Endothelial cell of umbilical vein (primary cell): Measurements from ENCODE around the gene CRKL. TPM values are rescaled to one million over a fixed set of nuclear protein-coding genes. Genes with fewer than 3 reads are reported as not detected.

Experiments
- BruUV-seq: library from RNA; stranded (reverse); fragments of 400-500 nt; replicated peaks from 2 replicates; lab custom pipeline; 2021; lab: Mats Ljungman, UMichigan
- CTCF ChIA-PET: fragments of 300-600, 350-600 bp; sonication (Branson Sonifier 250); formaldehyde crosslinking; loops from one replicate; lab custom pipeline; 2021; ENCODE audit warnings: antibody characterized with exemption, inconsistent platforms; lab: Charles Lee
- POLR2A ChIA-PET: fragments of 300-600, 350-600 bp; sonication (Branson Sonifier 250); formaldehyde crosslinking; loops from one replicate; lab custom pipeline; 2021; ENCODE audit warnings: antibody characterized with exemption, inconsistent platforms; lab: Charles Lee
- DNase-seq: peaks from one replicate; pipeline ENCODE4 v3.0.0-alpha.2; 2011; ENCODE audit warnings: low read depth, low spot score
- FAIRE-seq: peaks from 2 replicates; lab custom pipeline; 2011; peaks lifted over from hg19 to GRCh38; lab: Jason Lieb, UNC
- H2AFZ ChIP-seq: 2 replicates; pipeline ENCODE4 v1.6.0; 2012; ENCODE audit warnings: low read depth, low read length, control low read depth, inconsistent platforms
- H3K27ac ChIP-seq: 2 replicates; pipeline ENCODE4 v1.5.1; 2011; ENCODE audit warnings: low read depth, mild to moderate bottlenecking, control low read depth, low read length, moderate library complexity; ENCODE audit not compliant: insufficient read depth
- H3K27me3 ChIP-seq, 2 experiments: 2 replicates each; pipeline versions ENCODE4 v1.6.0 to v1.6.1; 2011; ENCODE audit warnings: low read length in 2 of 2, mixed read lengths in 1 of 2; ENCODE audit not compliant: control insufficient read depth in 2 of 2, insufficient read depth in 2 of 2
- H3K36me3 ChIP-seq, 2 experiments: 2 replicates in 1 of 2; 3 replicates in 1 of 2; pipeline ENCODE4 v1.5.1; 2011; ENCODE audit warnings: low read length in 2 of 2, mild to moderate bottlenecking in 1 of 2, moderate library complexity in 1 of 2; ENCODE audit not compliant: control insufficient read depth in 2 of 2, insufficient read depth in 2 of 2; ENCODE audit errors: extremely low read depth in 1 of 2
- H3K4me1 ChIP-seq: 3 replicates; pipeline ENCODE4 v1.5.1; 2011; ENCODE audit warnings: mild to moderate bottlenecking, low read length; ENCODE audit not compliant: control insufficient read depth, insufficient read depth; ENCODE audit errors: extremely low read depth
- H3K4me2 ChIP-seq: 2 replicates; pipeline ENCODE4 v1.6.1; 2011; ENCODE audit warnings: low read length, control low read depth, mixed read lengths; ENCODE audit not compliant: insufficient read depth
- H3K4me3 ChIP-seq, 3 experiments: fragments of 200-600 bp in 1 of 3; sonication (generic), shearing (Covaris generic) in 1 of 3; replicated peaks in 1 of 3; 2 replicates each; pipeline ENCODE4 v1.5.1; 2011 to 2016; ENCODE audit warnings: control low read depth in 3 of 3, low read length in 3 of 3, mild to moderate bottlenecking in 2 of 3, inconsistent platforms in 1 of 3, low read depth in 1 of 3, moderate library complexity in 1 of 3; ENCODE audit not compliant: insufficient read depth in 1 of 3
- H3K79me2 ChIP-seq: 2 replicates; pipeline ENCODE4 v1.6.0; 2012; ENCODE audit warnings: low read length, inconsistent platforms; ENCODE audit not compliant: control insufficient read depth, insufficient read depth
- H3K9ac ChIP-seq: replicated peaks from 2 replicates; pipeline ENCODE3; 2011; ENCODE audit warnings: low read length, control low read depth; ENCODE audit not compliant: insufficient read depth; ENCODE audit errors: extremely low read depth
- H3K9me1 ChIP-seq: replicated peaks from 3 replicates; pipeline ENCODE4 v1.6.0; 2011; ENCODE audit warnings: mild to moderate bottlenecking, low read length; ENCODE audit not compliant: control insufficient read depth, insufficient read depth; ENCODE audit errors: extremely low read depth
- H3K9me3 ChIP-seq: replicated peaks from 2 replicates; pipeline ENCODE4 v1.5.1; 2012; ENCODE audit warnings: low read length, inconsistent platforms; ENCODE audit not compliant: control insufficient read depth, insufficient read depth
- H4K20me1 ChIP-seq: replicated peaks from 2 replicates; pipeline ENCODE3; 2011; ENCODE audit warnings: mild to moderate bottlenecking, low read length; ENCODE audit not compliant: control insufficient read depth, insufficient read depth; ENCODE audit errors: extremely low read depth
- EZH2 ChIP-seq: IDR thresholded peaks from 2 replicates; pipeline ENCODE4 v1.6.1; 2012; ENCODE audit warnings: borderline replicate concordance, low read depth, mild to moderate bottlenecking, moderate library complexity, low read length, inconsistent platforms; ENCODE audit not compliant: severe bottlenecking
- GATA2 ChIP-seq: IDR thresholded peaks from 2 replicates; pipeline ENCODE4 v1.7.0; 2011; ENCODE audit warnings: low read depth, mild to moderate bottlenecking, moderate library complexity, mixed read lengths, low read length; ENCODE audit not compliant: insufficient read length, insufficient read depth
- JUN ChIP-seq: IDR thresholded peaks from 2 replicates; pipeline ENCODE4 v1.6.1; 2011; ENCODE audit warnings: borderline replicate concordance, low read depth; ENCODE audit not compliant: insufficient read length, insufficient read depth
- MYC ChIP-seq: IDR thresholded peaks from one replicate; pipeline ENCODE4 v1.6.1; 2011; ENCODE audit warnings: mild to moderate bottlenecking, low read depth, low read length
- POLR2A ChIP-seq: IDR thresholded peaks from 2 replicates; pipeline ENCODE4 v1.6.1; 2012; ENCODE audit warnings: low read depth, mild to moderate bottlenecking, control low read depth, low read length
- POLR2AphosphoS5 ChIP-seq: IDR thresholded peaks from 2 replicates; pipeline ENCODE4 v1.6.1; 2012; ENCODE audit warnings: low read depth, mild to moderate bottlenecking, control low read depth, low read length, moderate library complexity; ENCODE audit not compliant: insufficient read depth
- dilution Hi-C: fragments of 300-500 bp; cut with MboI; formaldehyde crosslinking; loops from one replicate; pipeline ENCODE4 v1.15.0; 2019; ENCODE audit warnings: low sequenced_read_pairs; ENCODE audit not compliant: extremely low pct_ligation_motif_present
- intact Hi-C: fragments of 100-400 bp; cut with micrococcal nuclease; formaldehyde crosslinking; loops from one replicate; pipeline ENCODE4 v1.10.0; 2022
- polyA plus RNA-seq, 4 experiments: library from polyadenylated mRNA; depleted of rRNA in 3 of 4; stranded (reverse) in 3 of 4; unstranded in 1 of 4; fragments of >200 nt; gene quantifications; 2 replicates each; pipeline versions ENCODE4 v1.2.1 to v1.2.3, GENCODE V29; 2011 to 2012; ENCODE audit warnings: missing spikeins in 1 of 4
- total RNA-seq: library from RNA; stranded (reverse); gene quantifications from 2 replicates; pipeline ENCODE4 v1.2.3, GENCODE V29; 2021
- TF ChIP-seq, protein P1 (sequence below), 2 donors: IDR thresholded peaks; 1 replicate in 1 of 2; 2 replicates in 1 of 2; pipeline ENCODE4 v1.5.1; 2011; ENCODE audit warnings: low read length in 2 of 2, mild to moderate bottlenecking in 2 of 2, moderate library complexity in 2 of 2, control low read depth in 1 of 2, inconsistent platforms in 1 of 2, low read depth in 1 of 2; ENCODE audit not compliant: insufficient read depth in 1 of 2; ENCODE audit errors: extremely low read depth in 1 of 2

The CRKL gene
- total and polyA plus RNA-seq, 2 donors (not counting 3 experiments of a cell fraction or from before 2014, with no cell fraction given) = 18.0 to 50.6 TPM

DNA sequence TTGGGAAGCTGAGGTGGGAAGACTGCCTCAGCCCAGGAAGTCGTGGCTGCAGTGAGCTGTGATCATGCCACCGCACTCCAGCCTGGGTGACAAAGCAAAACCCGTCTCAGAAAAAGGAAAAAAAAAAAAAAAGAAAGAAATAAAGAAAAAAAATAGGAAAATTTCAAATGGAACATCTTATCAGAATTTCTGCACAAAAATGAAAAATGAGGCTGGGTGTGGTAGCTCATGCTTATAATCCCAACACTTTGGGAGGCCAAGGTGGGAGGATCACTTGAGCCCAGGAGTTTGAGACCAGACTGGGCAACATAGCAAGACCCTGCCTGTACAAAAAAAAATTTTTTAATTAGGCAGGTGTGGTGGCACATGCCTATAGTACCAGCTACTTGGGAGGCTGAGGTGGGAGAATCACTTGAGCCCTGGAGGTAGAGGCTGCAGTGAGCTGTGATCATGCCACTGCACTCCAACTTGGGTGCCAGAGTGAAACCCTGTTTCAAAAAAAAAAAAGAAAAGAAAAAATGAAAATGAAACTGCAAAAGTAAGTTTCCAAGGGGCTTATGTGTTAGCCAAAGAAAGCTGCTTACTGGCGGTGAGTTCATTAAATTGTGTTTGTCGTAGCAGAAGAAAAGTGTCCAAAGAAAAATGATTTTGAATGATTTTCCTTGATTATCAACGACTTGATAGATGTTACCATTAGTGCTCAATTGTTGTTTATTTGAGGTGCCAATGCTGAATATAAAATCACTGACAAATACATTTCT lies 7.5 kb upstream of the CRKL start:
- dilution Hi-C loops = no loop called here
- Histone ChIP-seq H3K27ac (no peak overlapping the region), H3K4me1 (no peaks in the 10 kb centered on the region), H3K4me3 (no peak overlapping the region), H3K27me3 (peaks cover 0 to 3% of the 10 kb centered on the region in 2 experiments), H3K36me3 (no peaks in the 10 kb centered on the region), H3K9me3 (no peaks in the 10 kb centered on the region), H2AFZ (no peak overlapping the region), H4K20me1 (no peaks in the 10 kb centered on the region), H3K9me1 (no peaks in the 10 kb centered on the region), H3K79me2 (no peaks in the 10 kb centered on the region), H3K4me2 (no peak overlapping the region), H3K9ac (no peak overlapping the region)
- no peak for FAIRE-seq
- ChIA-PET POLR2A (interaction anchor here (0.5 kb wide), 1 partner anchor 9 kb away, joined by 8 read pairs; no protein-coding TSS in a partner anchor), CTCF (interaction anchor here (0.8 kb wide), 1 partner anchor 24 kb away, joined by 5 read pairs; no protein-coding TSS in a partner anchor)
- TF ChIP-seq, protein P1, sequence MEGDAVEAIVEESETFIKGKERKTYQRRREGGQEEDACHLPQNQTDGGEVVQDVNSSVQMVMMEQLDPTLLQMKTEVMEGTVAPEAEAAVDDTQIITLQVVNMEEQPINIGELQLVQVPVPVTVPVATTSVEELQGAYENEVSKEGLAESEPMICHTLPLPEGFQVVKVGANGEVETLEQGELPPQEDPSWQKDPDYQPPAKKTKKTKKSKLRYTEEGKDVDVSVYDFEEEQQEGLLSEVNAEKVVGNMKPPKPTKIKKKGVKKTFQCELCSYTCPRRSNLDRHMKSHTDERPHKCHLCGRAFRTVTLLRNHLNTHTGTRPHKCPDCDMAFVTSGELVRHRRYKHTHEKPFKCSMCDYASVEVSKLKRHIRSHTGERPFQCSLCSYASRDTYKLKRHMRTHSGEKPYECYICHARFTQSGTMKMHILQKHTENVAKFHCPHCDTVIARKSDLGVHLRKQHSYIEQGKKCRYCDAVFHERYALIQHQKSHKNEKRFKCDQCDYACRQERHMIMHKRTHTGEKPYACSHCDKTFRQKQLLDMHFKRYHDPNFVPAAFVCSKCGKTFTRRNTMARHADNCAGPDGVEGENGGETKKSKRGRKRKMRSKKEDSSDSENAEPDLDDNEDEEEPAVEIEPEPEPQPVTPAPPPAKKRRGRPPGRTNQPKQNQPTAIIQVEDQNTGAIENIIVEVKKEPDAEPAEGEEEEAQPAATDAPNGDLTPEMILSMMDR (IDR thresholded peaks at IDR 0.05; ENCODE audit: extremely low read depth in 1 of 2, insufficient read depth in 1 of 2, low read depth in 1 of 2, low read length in 2 of 2) = no peak
- TF ChIP-seq EZH2 (no peak), JUN (no peak), MYC (no peak), POLR2AphosphoS5 (no peak), GATA2 (no peak), POLR2A (no peak)
- intact Hi-C loops = no loop called here
- BruUV-seq = no TSS peak
- DNase-seq = no peak
